GM10248 (cell line): Measurements from ENCODE around the gene CRADD.

Source experiments
- CTCF ChIA-PET: fragments of 300-600 bp; sonication (Branson Sonifier 250); formaldehyde crosslinking; extraction: SDS; loops from one replicate; lab custom pipeline; 2021; ENCODE audit warnings: antibody characterized with exemption; lab: Yijun Ruan, JAX
- POLR2A ChIA-PET: fragments of 350-650 bp; sonication (Branson Sonifier 250); formaldehyde crosslinking; extraction: SDS; loops from one replicate; lab custom pipeline; 2020; ENCODE audit warnings: antibody characterized with exemption; lab: Yijun Ruan, JAX
- DNase-seq: peaks from one replicate; pipeline ENCODE4 v3.0.0; 2012; ENCODE audit errors: extremely low spot score
- CTCF ChIP-seq: IDR thresholded peaks from 2 replicates; pipeline ENCODE4 v1.5.1; 2012; ENCODE audit warnings: mild to moderate bottlenecking, low read depth; ENCODE audit errors: extremely low read depth, missing control alignments, control extremely low read depth

The CRADD gene

GRCh38 chr12:93824514-93825500, 147.6 kb downstream of the CRADD start:
- ChIA-PET POLR2A (no interaction called here), CTCF (interaction anchor here (1.0 to 1.5 kb wide), 3 partner anchors 10 to 22 kb away, joined by 3 to 5 read pairs (median 3); no protein-coding TSS in a partner anchor)
- TF ChIP-seq CTCF: no peak
- no peak for DNase-seq

- CTCF ChIA-PET: no interaction called here
- no peak for DNase-seq
These were observed 148.3 kb downstream of the CRADD start for GRCh38 chr12:93825501-93825888.

GRCh38 chr12:93825931-93826555, 148.9 kb downstream of the CRADD start:
- no peak for DNase-seq
- ChIA-PET CTCF (interaction anchor here (0.7 to 1.1 kb wide), 3 partner anchors 16 to 257 kb away, joined by 3 to 4 read pairs (median 3); no protein-coding TSS in a partner anchor), POLR2A (no interaction called here)
- TF ChIP-seq CTCF: no peak

More at GRCh38 chr12:93825501-93825888, 148.3 kb downstream of the CRADD start:
- POLR2A ChIA-PET: no interaction called here
- TF ChIP-seq CTCF: no peak

- POLR2A ChIA-PET: no interaction called here
- no peak for TF ChIP-seq CTCF
- CTCF ChIA-PET: interaction anchor here (1.1 to 1.8 kb wide), 2 partner anchors 55 to 258 kb away, joined by 4 read pairs; no protein-coding TSS in a partner anchor
- no peak for DNase-seq
These were observed 150.0 kb downstream of the CRADD start for GRCh38 chr12:93827179-93827578.

- CTCF ChIA-PET: interaction anchor here (1.1 to 3.4 kb wide), 6 partner anchors 11 to 274 kb away, joined by 3 to 12 read pairs (median 4); no protein-coding TSS in a partner anchor
These were observed 150.5 kb downstream of the CRADD start for GRCh38 chr12:93827669-93828068.

More at GRCh38 chr12:93827669-93828068, 150.5 kb downstream of the CRADD start:
- POLR2A ChIA-PET: no interaction called here
- DNase-seq: no peak
- no peak for TF ChIP-seq CTCF
